GM12865 (cell line): ENCODE data around the gene AGPAT4.

Experiments used
- DNase-seq: peaks from one replicate; pipeline ENCODE4 v3.0.0; 2010; ENCODE audit warnings: low read depth
- H3K4me3 ChIP-seq: 2 replicates; pipeline ENCODE4 v1.5.1; 2011; ENCODE audit warnings: mild to moderate bottlenecking, low read depth, low read length, control low read depth
- TF ChIP-seq, protein P1 (sequence below): IDR thresholded peaks from 2 replicates; pipeline ENCODE4 v1.5.1; 2011; ENCODE audit warnings: low read length, control low read depth, low read depth, inconsistent platforms; ENCODE audit not compliant: insufficient read depth; ENCODE audit errors: missing control alignments

The AGPAT4 gene

GRCh38 chr6:161116554-161116953, 157.3 kb downstream of the AGPAT4 start:
- H3K4me3 ChIP-seq = no peak overlapping the region
- TF ChIP-seq, protein P1, sequence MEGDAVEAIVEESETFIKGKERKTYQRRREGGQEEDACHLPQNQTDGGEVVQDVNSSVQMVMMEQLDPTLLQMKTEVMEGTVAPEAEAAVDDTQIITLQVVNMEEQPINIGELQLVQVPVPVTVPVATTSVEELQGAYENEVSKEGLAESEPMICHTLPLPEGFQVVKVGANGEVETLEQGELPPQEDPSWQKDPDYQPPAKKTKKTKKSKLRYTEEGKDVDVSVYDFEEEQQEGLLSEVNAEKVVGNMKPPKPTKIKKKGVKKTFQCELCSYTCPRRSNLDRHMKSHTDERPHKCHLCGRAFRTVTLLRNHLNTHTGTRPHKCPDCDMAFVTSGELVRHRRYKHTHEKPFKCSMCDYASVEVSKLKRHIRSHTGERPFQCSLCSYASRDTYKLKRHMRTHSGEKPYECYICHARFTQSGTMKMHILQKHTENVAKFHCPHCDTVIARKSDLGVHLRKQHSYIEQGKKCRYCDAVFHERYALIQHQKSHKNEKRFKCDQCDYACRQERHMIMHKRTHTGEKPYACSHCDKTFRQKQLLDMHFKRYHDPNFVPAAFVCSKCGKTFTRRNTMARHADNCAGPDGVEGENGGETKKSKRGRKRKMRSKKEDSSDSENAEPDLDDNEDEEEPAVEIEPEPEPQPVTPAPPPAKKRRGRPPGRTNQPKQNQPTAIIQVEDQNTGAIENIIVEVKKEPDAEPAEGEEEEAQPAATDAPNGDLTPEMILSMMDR = no peak
- no peak for DNase-seq

DNA sequence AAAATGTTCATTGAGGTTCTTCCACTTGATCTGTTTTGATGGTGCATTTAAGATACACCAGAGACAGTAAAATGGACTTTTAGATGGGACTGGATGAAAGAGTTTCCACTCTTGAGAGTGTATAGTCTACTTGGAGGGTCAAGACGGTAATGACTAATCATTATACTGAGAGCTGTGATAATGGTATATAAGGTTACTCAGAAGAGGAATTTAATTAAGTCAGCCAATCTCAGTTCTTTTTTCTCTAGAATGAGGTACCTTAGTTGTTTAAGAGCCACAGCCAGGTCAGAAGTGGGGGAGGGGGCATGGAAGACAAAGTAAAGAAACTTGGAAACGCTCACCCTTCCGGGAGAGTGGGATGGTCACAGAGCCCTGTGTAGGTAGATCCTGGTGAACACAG, 158.4 kb downstream of the AGPAT4 start:
- TF ChIP-seq, protein P1 = no peak
- DNase-seq = no peak

GRCh38 chr6:161111261-161111660, 162.6 kb downstream of the AGPAT4 start:
- no peak overlapping the region for H3K4me3 ChIP-seq
- no peak for DNase-seq
- TF ChIP-seq, protein P1 = no peak

More for the DNA sequence above, 158.4 kb downstream of the AGPAT4 start:
- H3K4me3 ChIP-seq = no peak overlapping the region

GRCh38 chr6:161110028-161110779, 163.7 kb downstream of the AGPAT4 start:
- no peak for DNase-seq
- TF ChIP-seq, protein P1 = no peak
- H3K4me3 ChIP-seq = no peak overlapping the region

DNA sequence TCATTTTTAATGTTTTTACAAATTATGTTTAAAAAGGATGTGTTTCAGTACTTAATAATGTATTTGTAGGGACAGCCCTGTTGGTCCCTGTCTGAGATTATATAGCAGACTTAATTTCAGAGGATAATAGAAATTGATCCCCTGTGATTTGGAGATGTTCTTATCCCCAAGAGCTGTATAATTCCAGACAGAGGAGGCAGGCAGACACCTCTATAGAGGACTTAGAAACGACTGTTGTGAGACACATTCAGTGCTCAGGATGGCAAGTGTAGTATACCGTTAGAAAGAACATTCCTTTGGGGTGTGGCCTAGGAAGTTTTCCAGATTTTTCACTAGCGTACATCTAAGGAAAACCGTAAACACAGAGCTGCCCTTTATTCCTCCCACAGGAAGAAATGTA, 164.5 kb downstream of the AGPAT4 start:
- TF ChIP-seq, protein P1 = no peak
- H3K4me3 ChIP-seq = no peak overlapping the region
- DNase-seq = no peak

DNA sequence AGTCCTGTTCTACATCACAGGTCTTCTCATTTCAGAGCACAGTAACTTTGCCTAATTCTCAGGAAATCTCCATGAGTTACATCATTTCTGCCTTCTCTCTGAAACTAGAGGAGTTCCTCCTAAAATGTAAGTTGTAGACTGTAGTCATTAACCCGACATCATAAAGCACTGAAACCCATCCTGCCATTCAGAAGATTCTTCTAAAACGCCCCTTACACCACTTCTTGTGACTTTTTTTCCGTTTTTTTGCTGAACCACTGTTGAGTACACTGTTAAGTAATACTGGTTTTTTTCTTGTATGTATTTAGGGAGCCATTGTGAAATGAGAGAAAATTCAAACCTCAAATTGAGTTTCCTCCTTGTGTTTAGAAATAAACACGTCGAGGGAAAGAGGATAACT, 164.9 kb downstream of the AGPAT4 start:
- TF ChIP-seq, protein P1 = no peak
- no peak overlapping the region for H3K4me3 ChIP-seq
- no peak for DNase-seq
